GM12864 (cell line): Measurements from ENCODE around the gene HS3ST2.
"Not testable (repeated sequence)": the region's sequence is repeated elsewhere in the genome, so short reads cannot be mapped to it uniquely, and the experiment has no call there.

ENCODE experiments used
- DNase-seq: peaks from one replicate; pipeline ENCODE4 v3.0.0-alpha.2; 2011; ENCODE audit warnings: low read depth
- H3K4me3 ChIP-seq: 2 replicates; pipeline ENCODE4 v1.5.1; 2011; ENCODE audit warnings: mild to moderate bottlenecking, low read depth, low read length, control low read depth
- TF ChIP-seq, protein P1 (sequence below): IDR thresholded peaks from 2 replicates; pipeline ENCODE4 v1.5.1; 2011; ENCODE audit warnings: low read depth, mild to moderate bottlenecking, moderate library complexity, low read length, control low read depth, inconsistent platforms; ENCODE audit errors: missing control alignments

Gene HS3ST2

DNA sequence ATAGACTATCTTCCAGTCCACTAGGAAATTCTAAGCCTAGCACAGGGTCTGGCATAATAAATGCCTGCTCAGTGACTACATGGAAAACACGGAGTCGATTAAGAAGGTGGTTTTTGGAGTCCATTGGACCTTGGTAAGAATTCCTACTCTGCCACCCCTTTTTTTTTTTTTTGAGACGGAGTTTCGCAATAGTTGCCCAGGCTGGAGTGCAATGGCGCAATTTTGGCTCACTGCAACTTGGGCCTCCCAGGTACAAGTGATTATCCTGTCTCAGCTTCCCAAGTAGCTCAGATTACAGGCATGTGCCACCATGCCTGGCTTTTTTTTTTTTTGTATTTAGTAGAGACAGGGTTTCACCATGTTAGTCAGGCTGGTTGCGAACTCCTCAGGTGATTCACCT is 123.2 kb downstream of the HS3ST2 start:
- no peak for DNase-seq

DNA sequence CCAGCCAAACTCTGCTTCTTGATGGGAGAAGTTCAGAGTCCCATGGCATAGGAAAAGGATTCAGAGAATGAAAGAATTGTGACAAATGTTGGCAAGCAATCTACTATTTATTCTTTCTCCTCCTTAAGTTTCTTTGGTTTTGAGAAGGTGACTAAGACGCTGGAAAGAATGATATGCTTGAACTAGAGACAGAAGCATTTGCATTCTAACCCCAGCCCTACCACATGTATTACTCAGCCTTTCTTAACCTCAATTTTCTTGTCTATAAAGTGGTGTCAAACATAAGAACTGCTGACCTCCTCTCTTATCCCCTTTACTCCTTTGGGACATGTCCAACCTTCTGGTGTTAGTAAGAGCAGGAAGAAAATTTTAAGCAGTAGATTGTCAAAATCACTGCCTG is 124.7 kb downstream of the HS3ST2 start:
- TF ChIP-seq, protein P1, sequence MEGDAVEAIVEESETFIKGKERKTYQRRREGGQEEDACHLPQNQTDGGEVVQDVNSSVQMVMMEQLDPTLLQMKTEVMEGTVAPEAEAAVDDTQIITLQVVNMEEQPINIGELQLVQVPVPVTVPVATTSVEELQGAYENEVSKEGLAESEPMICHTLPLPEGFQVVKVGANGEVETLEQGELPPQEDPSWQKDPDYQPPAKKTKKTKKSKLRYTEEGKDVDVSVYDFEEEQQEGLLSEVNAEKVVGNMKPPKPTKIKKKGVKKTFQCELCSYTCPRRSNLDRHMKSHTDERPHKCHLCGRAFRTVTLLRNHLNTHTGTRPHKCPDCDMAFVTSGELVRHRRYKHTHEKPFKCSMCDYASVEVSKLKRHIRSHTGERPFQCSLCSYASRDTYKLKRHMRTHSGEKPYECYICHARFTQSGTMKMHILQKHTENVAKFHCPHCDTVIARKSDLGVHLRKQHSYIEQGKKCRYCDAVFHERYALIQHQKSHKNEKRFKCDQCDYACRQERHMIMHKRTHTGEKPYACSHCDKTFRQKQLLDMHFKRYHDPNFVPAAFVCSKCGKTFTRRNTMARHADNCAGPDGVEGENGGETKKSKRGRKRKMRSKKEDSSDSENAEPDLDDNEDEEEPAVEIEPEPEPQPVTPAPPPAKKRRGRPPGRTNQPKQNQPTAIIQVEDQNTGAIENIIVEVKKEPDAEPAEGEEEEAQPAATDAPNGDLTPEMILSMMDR, result no peak
- no peak for DNase-seq
- H3K4me3 ChIP-seq, result no peak overlapping the region

More for the DNA sequence above, 123.2 kb downstream of the HS3ST2 start:
- H3K4me3 ChIP-seq, result no peak overlapping the region
- TF ChIP-seq, protein P1, result no peak

DNA sequence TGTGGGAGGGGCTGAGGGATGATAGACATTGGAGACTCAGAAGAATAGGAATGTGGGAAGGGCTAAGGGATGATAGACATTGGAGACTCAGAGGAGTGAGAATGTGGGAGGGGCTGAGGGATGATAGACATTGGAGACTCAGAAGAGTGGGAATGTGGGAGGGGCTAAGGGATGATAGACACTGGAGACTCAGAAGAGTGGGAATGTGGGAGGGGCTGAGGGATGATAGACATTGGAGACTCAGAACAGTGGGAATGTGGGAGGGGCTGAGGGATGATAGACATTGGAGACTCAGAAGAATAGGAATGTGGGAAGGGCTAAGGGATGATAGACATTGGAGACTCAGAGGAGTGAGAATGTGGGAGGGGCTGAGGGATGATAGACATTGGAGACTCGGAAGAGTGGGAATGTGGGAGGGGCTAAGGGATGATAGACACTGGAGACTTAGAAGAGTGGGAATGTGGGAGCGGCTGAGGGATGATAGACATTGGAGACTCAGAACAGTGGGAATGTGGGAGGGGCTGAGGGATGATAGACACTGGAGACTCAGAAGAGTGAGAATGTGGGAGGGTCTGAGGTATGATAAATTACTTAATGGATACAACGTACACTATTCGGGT is 125.9 kb downstream of the HS3ST2 start:
- not testable (repeated sequence) for H3K4me3 ChIP-seq, DNase-seq

DNA sequence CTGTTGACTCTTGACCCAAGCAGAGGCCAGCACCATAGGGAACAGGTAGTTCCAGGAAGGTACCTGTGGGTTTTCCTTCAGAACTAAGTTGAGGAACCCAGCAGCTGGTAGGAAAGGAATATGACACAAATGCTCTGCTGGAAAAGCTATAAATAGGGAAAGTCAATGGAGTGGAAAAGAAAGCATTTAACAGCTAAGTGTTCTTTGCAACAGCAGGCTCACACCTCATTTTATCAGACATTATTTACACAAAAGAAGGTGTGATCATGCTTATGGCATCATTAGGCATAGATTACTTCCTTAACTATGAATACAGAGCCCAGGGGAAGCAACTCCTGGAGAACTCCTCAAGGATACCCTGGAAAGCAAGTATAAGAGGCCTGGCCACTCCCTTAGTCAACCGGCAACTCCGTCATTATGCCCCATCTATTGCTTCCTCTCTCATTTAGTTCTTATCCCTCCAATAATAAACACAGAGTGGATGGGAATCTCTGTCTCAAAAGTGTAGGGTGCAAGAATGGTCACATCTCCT is 128.1 kb downstream of the HS3ST2 start:
- no peak for DNase-seq
- TF ChIP-seq, protein P1, result no peak
- H3K4me3 ChIP-seq, result no peak overlapping the region

DNA sequence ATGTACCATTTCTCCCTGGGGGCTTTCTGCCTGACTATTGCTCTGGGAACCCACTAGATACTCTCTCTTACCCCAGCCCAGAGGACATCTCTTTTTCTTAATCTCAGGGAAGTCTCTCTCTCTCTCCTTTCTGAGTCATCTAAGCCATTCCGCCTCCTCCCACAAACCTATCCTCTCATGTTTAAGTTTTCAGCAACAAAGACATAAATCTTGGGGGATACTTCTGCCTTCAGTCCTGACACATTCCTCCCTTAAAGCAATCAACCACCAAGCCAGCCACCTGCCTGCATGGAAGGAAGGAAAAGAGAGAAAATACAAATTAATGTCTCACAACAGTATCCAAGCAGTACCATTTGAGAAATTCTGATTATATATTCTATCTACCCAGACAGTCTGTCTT is 128.8 kb downstream of the HS3ST2 start:
- no peak for DNase-seq
- H3K4me3 ChIP-seq, result no peak overlapping the region
- TF ChIP-seq, protein P1, result no peak

DNA sequence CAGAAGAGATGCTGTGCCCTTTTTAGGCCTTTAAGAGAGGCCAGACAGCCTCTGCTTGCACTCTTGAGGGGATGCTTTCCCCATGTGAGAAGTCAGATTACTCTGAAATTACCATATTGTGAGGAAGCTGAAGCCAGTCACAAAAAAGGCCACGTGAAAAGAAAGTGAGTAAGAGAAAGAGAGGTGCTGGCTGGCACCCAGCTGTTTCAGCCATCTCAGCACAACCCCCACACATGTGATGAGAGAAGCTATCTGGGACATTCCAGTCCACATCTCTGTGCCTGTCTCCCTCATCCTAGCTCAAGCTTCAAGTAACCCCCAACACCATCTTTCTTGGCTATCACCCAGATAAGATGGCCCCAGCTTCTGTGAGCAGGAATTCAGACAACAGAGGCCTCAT is 131.4 kb downstream of the HS3ST2 start:
- TF ChIP-seq, protein P1, result no peak
- DNase-seq, result no peak

DNA sequence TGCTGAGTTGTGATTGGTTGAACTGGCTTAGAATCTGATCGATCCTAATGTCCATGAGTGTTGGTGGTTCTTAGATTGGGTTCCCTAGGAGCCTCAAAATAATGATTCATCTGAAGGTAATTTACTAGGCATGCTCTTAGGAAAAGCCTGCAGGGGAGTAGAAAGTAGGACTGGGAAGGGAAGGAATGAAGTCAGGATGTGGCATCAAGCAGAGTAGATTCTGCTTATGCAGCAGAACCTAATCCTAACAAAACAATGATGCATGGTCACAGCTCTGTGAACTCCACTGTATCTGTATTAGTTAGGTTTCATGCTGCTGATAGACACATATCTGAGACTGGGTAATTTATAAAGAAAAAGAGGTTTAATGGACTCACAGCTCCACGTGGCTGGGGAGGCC is 132.5 kb downstream of the HS3ST2 start:
- TF ChIP-seq, protein P1, result no peak
- no peak overlapping the region for H3K4me3 ChIP-seq
- DNase-seq, result no peak

More for the DNA sequence above, 131.4 kb downstream of the HS3ST2 start:
- H3K4me3 ChIP-seq, result no peak overlapping the region
